Measurements from ENCODE around the gene SMG6. TPM values are rescaled to one million over a fixed set of nuclear protein-coding genes. Genes with fewer than 3 reads are reported as not detected.

The SMG6 gene
- total RNA-seq, 1 experiment from 2014 or later = 13.5 TPM

DNA sequence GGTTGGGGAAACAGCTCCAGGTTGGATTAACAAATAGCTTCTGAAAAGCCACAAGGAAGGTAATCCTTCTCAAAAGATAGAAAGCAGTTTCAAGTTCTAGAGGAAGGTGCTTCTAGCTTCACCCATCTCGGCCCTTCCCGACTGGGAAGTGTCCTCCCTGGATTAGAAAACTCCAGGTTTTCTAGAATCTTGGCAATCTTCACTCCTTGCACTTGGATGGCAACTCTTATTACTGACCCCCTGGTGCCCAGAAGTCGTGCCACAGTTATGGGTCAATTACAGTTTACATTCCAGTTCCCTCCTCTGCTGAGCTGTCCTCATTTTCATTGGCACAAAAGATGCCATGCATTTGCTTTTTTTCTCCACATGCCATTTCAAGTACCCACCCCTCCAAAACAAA lies 65.6 kb downstream of the SMG6 start:
- Mint-ChIP-seq H3K4me3 (ENCODE audit: low read depth, unreplicated experiment) (no peak overlapping the region), H3K4me1 (ENCODE audit: low read depth, unreplicated experiment) (no peaks in the 10 kb centered on the region), H3K27ac (ENCODE audit: unreplicated experiment) (no peak overlapping the region), H3K27me3 (ENCODE audit: unreplicated experiment) (no peaks in the 10 kb centered on the region), H3K9me3 (ENCODE audit: low read depth, unreplicated experiment) (no peaks in the 10 kb centered on the region), H3K36me3 (ENCODE audit: insufficient read depth, unreplicated experiment) (peaks cover 6% of the 10 kb centered on the region)
- TF ChIP-seq, protein P1, sequence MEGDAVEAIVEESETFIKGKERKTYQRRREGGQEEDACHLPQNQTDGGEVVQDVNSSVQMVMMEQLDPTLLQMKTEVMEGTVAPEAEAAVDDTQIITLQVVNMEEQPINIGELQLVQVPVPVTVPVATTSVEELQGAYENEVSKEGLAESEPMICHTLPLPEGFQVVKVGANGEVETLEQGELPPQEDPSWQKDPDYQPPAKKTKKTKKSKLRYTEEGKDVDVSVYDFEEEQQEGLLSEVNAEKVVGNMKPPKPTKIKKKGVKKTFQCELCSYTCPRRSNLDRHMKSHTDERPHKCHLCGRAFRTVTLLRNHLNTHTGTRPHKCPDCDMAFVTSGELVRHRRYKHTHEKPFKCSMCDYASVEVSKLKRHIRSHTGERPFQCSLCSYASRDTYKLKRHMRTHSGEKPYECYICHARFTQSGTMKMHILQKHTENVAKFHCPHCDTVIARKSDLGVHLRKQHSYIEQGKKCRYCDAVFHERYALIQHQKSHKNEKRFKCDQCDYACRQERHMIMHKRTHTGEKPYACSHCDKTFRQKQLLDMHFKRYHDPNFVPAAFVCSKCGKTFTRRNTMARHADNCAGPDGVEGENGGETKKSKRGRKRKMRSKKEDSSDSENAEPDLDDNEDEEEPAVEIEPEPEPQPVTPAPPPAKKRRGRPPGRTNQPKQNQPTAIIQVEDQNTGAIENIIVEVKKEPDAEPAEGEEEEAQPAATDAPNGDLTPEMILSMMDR (IDR thresholded peaks at IDR 0.05; ENCODE audit: unreplicated experiment) = no peak
- intact Hi-C loops (cut with micrococcal nuclease; ENCODE audit: unreplicated experiment) = no loop called here
- no TSS peak for BruUV-seq (replicated peaks)
- DNase-seq = no peak
- CTCF ChIA-PET = no interaction called here

GRCh38 chr17:2237521-2237921 lies 66.1 kb downstream of the SMG6 start:
- Mint-ChIP-seq H3K27ac (ENCODE audit: unreplicated experiment) (no peak overlapping the region), H3K36me3 (ENCODE audit: insufficient read depth, unreplicated experiment) (peaks cover 6% of the 10 kb centered on the region), H3K9me3 (ENCODE audit: low read depth, unreplicated experiment) (no peaks in the 10 kb centered on the region), H3K4me3 (ENCODE audit: low read depth, unreplicated experiment) (no peak overlapping the region), H3K27me3 (ENCODE audit: unreplicated experiment) (no peaks in the 10 kb centered on the region), H3K4me1 (ENCODE audit: low read depth, unreplicated experiment) (no peaks in the 10 kb centered on the region)
- intact Hi-C loops (cut with micrococcal nuclease; ENCODE audit: unreplicated experiment) = no loop called here
- TF ChIP-seq, protein P1 (IDR thresholded peaks at IDR 0.05; ENCODE audit: unreplicated experiment) = no peak
- BruUV-seq (replicated peaks) = no TSS peak
- DNase-seq = no peak
- CTCF ChIA-PET = no interaction called here

DNA sequence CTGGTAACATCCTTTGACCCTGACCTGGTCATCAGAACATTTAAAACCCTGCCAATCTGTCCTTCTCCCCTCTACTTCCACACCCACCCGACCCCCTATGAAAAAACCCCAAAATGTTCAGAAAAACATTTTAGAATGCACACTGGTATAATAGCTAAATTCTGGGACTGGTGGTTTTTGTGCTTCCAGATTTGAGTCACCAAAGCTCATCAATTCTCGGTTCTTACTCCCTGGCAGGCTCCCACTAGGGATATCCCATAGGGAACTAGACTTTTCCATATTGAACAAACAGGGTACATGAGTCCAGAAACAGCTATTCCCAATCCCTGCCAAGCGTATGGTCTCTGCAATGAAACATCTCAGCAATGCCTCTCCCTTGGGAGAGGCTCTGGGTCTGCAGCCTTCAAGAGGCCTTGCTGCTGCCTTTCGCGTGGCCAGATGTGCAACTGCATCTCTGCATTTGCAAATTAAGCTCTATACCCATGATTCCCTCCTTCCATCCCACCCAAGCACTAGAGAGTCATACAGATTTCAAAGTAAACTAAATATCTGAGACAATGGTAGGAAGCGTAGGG lies 67.7 kb downstream of the SMG6 start:
- H3K27ac Mint-ChIP-seq (ENCODE audit: unreplicated experiment) = no peak overlapping the region
- H3K4me1 Mint-ChIP-seq (ENCODE audit: low read depth, unreplicated experiment) = no peaks in the 10 kb centered on the region
- no peak overlapping the region for H3K4me3 Mint-ChIP-seq (ENCODE audit: low read depth, unreplicated experiment)

DNA sequence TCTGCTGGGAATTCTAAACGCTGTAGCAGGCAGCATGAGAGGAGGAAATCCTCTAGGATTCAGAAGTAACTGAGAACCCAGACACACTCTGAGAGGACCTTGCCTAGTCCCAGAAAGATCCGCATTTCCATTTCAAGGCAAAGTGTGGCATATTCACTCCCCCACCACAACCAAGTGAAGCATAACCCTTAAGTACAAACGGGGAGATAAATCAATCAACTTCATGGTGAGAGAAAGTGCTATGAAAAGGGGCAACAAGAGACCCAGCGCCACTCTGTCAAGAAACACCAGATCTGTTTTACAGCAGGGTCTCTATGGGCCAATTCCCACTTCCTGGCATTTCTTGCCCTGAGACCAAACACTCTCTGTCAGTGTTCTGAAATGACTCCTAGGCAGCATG lies 68.3 kb downstream of the SMG6 start:
- Mint-ChIP-seq H3K4me1 (ENCODE audit: low read depth, unreplicated experiment) (no peaks in the 10 kb centered on the region), H3K4me3 (ENCODE audit: low read depth, unreplicated experiment) (no peak overlapping the region), H3K36me3 (ENCODE audit: insufficient read depth, unreplicated experiment) (no peaks in the 10 kb centered on the region), H3K27me3 (ENCODE audit: unreplicated experiment) (no peaks in the 10 kb centered on the region), H3K27ac (ENCODE audit: unreplicated experiment) (no peak overlapping the region), H3K9me3 (ENCODE audit: low read depth, unreplicated experiment) (no peaks in the 10 kb centered on the region)
- no peak for DNase-seq
- CTCF ChIA-PET = no interaction called here
- intact Hi-C loops (cut with micrococcal nuclease; ENCODE audit: unreplicated experiment) = no loop called here
- BruUV-seq (replicated peaks) = no TSS peak
- TF ChIP-seq, protein P1 (IDR thresholded peaks at IDR 0.05; ENCODE audit: unreplicated experiment) = no peak

More for the DNA sequence above, 67.7 kb downstream of the SMG6 start:
- CTCF ChIA-PET = interaction anchor here (0.6 kb wide), 1 partner anchor 367 kb away, joined by 3 read pairs; no protein-coding TSS in a partner anchor
- H3K36me3 Mint-ChIP-seq (ENCODE audit: insufficient read depth, unreplicated experiment) = no peaks in the 10 kb centered on the region
- H3K27me3 Mint-ChIP-seq (ENCODE audit: unreplicated experiment) = no peaks in the 10 kb centered on the region
- no peaks in the 10 kb centered on the region for H3K9me3 Mint-ChIP-seq (ENCODE audit: low read depth, unreplicated experiment)
- no TSS peak for BruUV-seq (replicated peaks)
- no peak for DNase-seq
- intact Hi-C loops (cut with micrococcal nuclease; ENCODE audit: unreplicated experiment) = no loop called here
- TF ChIP-seq, protein P1 (IDR thresholded peaks at IDR 0.05; ENCODE audit: unreplicated experiment) = no peak
